NCI-H774 (cell line): ENCODE results near the gene PITPNM1.

Experiments used
- DNase-seq: peaks from one replicate; lab custom pipeline; 2025; lab: John Stamatoyannopoulos, UW

Gene PITPNM1

DNA sequence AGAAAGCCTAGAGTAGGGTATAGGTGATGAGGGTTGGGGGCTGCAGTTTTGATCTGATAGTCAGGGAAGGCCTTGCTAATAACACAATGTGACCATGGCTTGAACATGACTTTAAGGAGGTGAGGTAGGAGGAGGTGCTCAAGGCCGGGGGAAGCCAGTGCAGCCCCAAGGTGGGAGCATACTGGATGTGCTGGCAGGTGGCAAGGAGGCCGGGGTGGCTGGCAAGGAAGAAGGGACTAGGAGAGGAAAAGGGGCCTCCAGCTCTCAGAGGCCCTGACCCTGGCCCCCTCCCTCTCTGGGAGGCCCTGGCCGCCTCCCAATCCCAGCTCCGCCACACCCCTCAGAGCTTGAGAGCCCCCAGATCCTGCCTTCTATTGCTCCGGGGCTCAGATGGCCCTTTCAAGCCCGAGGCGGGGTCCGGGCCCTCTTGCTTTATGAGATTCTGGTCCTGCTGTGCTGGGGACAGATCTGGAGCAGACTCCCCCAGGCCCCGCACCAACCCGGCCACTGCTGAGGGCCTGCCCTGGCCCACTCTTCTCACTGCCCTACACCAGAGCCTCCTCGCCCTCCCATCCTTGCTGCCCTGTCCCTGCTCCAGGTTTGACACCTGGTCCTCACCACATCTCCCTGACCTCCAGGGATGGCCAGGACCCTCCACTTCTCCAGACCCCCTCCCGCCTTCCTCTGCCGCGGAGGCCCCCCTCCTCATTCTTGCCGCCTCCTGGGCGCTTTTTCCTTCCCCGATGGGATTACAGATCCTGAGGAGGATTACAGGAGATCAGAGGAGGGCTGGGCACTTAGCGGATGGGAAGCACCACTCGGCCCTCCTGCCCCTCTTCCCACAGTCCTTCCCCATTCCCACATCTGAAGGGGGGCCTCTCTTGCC is 1.8 kb downstream of the PITPNM1 start:
- no peak for DNase-seq

- DNase-seq = no peak
Measured at GRCh38 chr11:67502328-67502979, 2.7 kb downstream of the PITPNM1 start.

DNA sequence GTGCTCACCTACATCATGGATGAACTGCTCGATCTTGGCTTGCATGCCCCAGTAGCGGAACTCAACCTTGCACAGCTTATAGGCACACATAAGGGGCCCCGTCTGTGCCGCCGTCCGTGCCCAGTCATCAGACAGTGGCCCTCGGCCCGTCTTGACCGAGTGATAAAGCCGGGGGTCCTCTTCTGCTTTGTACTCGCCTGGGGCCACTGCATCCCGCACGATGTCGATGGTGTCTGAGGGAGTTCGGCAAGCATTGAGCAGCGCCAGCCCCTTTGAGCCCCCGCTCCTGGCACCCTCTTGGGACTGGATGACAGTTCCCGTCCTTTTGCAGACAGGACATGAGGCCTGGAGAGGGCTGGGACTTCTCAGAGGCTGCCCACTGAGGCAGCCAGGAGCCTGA is 3.3 kb downstream of the PITPNM1 start:
- no peak for DNase-seq

DNA sequence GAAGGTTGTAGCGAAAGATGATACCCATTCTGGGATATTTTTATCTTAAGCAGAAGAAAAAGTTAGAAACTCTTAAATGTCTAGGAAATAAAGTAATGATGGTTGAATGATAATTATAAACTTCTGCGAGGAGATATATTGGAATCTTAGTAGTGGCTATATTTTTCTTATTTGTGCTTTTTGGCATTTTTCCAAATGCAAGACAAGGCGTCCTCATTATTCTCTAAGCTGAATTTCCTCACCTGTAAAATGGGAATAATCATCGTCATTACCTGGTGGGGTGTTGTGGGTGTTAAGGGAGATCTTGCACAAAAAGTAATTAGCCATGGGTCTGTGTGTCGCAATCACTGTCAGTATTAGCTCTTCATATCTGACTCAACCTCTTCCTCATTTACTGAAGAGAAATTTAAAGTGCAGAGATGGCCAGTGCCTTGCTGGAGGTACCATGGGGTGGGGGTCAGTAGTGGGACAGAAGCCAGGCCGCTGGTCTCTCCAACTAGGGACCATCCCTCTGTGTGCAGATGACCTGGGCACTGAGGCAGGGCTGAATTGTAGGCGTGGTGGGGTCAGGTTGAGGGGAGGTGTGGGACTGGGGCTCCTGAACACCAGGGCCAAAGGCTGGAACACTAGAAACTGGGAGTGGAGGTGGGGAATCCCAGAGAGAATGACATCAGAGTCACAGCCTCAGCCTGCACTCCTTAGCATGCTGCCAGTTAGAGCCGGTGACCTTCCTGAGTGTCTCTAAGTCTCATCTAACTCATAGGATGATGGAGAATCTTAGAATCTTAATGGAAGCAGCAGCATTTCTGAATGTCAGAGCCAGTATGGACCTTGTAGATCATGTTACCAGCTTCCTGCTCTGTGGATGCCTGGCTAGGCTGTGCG is 4.1 kb downstream of the PITPNM1 start:
- DNase-seq = no peak

GRCh38 chr11:67500484-67500821 is 4.7 kb downstream of the PITPNM1 start:
- DNase-seq = no peak

- no peak for DNase-seq
Measured at GRCh38 chr11:67499808-67500483, 5.2 kb downstream of the PITPNM1 start.

- DNase-seq = no peak
Measured at GRCh38 chr11:67498544-67498972, 6.6 kb downstream of the PITPNM1 start.

DNA sequence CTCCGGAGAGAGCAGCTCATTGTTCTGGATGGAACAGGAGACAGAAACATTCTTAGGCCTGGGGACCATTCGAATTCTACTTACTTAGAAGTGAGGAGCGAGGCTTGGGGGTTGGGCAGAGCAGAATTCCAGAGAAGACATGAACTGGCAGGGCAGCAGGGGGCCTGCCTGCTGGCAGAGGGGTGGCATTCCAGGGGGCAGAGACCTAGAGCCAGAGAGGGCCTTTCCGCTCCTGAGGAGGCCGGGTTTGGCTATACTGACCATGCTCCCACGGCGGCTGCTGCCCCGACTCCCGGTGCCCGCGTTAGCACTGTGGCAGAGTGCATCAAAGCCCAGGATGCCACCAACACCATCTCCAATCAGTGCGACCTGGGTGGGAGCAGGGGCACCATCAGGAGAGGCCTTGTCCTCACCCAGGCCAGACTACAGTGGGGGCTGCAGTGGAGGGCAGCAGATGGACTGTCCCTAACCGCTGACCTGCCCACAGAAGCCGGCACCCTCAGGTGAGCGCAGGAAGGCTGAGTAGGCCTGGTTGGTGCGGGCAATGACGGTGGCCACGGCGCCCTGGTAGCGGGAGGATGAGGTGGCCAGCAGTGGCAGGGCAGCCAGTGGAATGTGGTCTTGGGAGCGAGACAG is 7.4 kb downstream of the PITPNM1 start:
- no peak for DNase-seq

GRCh38 chr11:67496113-67496512 is 9.1 kb downstream of the PITPNM1 start:
- DNase-seq = no peak

DNA sequence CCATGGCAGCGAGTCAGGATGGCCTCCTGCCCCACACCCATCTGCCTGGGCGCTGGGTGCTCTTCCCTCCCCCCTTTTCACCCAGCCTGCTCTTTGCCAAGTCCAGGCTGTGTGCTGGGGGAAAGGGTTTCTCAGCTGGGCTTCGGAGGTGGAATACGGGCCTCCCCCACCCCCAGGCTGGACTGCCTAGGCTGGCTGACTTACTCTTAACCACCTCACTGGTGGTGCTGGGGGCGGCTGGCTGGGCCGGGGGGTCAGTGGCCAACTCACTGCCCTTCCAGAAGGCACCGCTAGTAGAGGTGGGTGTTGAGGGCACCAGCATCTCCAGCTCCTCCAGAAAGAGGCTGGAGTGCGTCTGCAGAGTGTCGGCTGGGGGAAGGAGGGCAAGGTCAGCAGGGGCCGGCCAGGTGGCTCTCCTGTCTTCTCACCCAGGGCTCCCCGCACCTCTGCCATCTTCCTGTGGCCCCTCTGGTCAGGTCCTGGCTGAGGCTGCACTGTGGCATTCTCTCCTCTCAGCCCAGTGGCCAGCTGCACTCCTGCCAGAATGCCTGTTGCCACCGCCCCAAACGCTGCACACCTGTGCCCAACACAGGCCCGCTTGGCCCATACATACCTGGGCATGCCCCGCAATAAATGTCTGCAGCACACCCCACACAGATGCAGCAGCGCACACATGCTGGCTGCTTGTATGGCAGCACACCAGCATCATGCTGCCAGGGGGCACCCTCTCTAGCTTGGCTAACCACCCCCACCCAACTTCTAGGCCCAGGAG is 9.7 kb downstream of the PITPNM1 start:
- no peak for DNase-seq

GRCh38 chr11:67494371-67495233 is 10.6 kb downstream of the PITPNM1 start:
- no peak for DNase-seq

GRCh38 chr11:67493548-67494370 is 11.4 kb downstream of the PITPNM1 start:
- DNase-seq = no peak

DNA sequence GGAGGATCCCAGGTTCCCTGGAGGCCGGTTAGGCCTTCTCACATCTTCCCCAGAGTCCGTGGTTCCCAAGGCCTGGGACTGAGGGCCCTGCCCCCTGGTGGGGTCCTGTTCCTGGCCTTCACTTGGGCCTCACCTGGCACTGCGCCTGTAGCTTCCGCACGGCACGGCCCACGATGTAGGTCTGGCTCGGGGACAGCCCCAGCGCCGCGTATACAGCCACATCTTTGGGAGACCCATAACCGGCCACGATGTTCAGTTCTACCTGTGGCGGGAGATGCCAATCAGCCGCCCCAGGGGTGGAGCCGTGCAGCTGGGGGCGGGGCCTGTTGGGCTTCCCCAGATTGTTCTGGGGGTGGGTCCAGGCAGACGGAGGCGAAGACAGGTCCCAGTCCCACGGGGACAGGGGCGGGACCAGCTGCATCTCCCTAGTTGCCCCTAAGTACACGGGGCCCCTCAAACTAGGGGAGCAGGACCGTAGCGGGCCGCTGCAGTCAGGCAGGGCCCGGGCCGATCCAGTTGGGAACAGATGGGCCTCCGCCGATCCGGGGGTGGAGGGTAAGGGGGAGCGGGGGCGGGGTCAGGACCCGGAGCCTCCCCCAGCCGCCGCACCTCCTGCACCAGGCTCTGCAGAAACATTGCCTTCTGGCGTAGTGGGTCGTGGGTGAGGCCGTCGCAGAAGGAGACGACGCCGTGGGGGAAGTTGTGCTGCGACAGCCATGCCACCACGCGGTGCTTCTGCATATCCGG is 12.2 kb downstream of the PITPNM1 start:
- DNase-seq = no peak

- no peak for DNase-seq
Measured at GRCh38 chr11:67492069-67492727, 13.0 kb downstream of the PITPNM1 start.

- DNase-seq = no peak
Measured at GRCh38 chr11:67491276-67492068, 13.7 kb downstream of the PITPNM1 start.

GRCh38 chr11:67490727-67491065 is 14.5 kb downstream of the PITPNM1 start:
- DNase-seq = no peak
